H1 (cell line): Measurements from ENCODE around the gene ACAD10. TPM values are rescaled to one million over a fixed set of nuclear protein-coding genes. Genes with fewer than 3 reads are reported as not detected.

Experiments
- CTCF ChIA-PET: fragments of 300-600 bp; sonication (Branson Sonifier 250); formaldehyde crosslinking; loops from one replicate; lab custom pipeline; 2021; ENCODE audit not compliant: partially characterized antibody; lab: Charles Lee
- POLR2A ChIA-PET: fragments of 300-600 bp; sonication (Branson Sonifier 250); formaldehyde crosslinking; loops from one replicate; lab custom pipeline; 2021; ENCODE audit warnings: inconsistent platforms; ENCODE audit not compliant: partially characterized antibody; lab: Charles Lee
- DNase-seq, 2 experiments: peaks; one replicate each; pipeline versions ENCODE4 v3.0.0 to v3.0.0-alpha.2; 2010 to 2022; ENCODE audit warnings: low spot score in 2 of 2, low read depth in 1 of 2, mixed read lengths in 1 of 2
- FAIRE-seq: peaks from 2 replicates; lab custom pipeline; 2011; peaks lifted over from hg19 to GRCh38; lab: Jason Lieb, UNC
- H2AFZ ChIP-seq: 2 replicates; pipeline ENCODE4 v1.8.1; 2012; ENCODE audit warnings: low read length, inconsistent platforms
- H2AK5ac ChIP-seq: 2 replicates; pipeline ENCODE4 v1.6.1; 2013; ENCODE audit warnings: low read depth, low read length
- H2BK120ac ChIP-seq: replicated peaks from 2 replicates; pipeline ENCODE3; 2013; ENCODE audit warnings: low read depth, low read length, inconsistent platforms
- H2BK12ac ChIP-seq: 2 replicates; pipeline ENCODE4 v1.6.1; 2013; ENCODE audit warnings: low read depth, low read length
- H2BK15ac ChIP-seq: 2 replicates; pipeline ENCODE4 v1.6.1; 2013; ENCODE audit warnings: low read length
- H2BK20ac ChIP-seq: 2 replicates; pipeline ENCODE4 v1.6.1; 2013; ENCODE audit warnings: low read length
- H2BK5ac ChIP-seq: 2 replicates; pipeline ENCODE4 v1.6.1; 2013; ENCODE audit warnings: low read depth, low read length
- H3K14ac ChIP-seq: 2 replicates; pipeline ENCODE4 v1.6.1; 2013; ENCODE audit warnings: inconsistent platforms; ENCODE audit not compliant: insufficient read length
- H3K18ac ChIP-seq: 2 replicates; pipeline ENCODE4 v1.6.1; 2013; ENCODE audit warnings: low read length; ENCODE audit errors: extremely low read depth
- H3K23ac ChIP-seq: 2 replicates; pipeline ENCODE4 v1.6.1; 2013; ENCODE audit warnings: inconsistent platforms; ENCODE audit not compliant: insufficient read length
- H3K23me2 ChIP-seq: 2 replicates; pipeline ENCODE4 v1.6.1; 2013; ENCODE audit warnings: low read depth, low read length
- H3K27ac ChIP-seq: 2 replicates; pipeline ENCODE4 v1.6.1; 2011; ENCODE audit warnings: low read depth, low read length, inconsistent platforms
- H3K27me3 ChIP-seq, 4 experiments: replicated peaks in 1 of 4; 1 replicate in 1 of 4; 2 replicates in 3 of 4; pipeline versions ENCODE4 v1.6.1 to v1.8.1; 2011 to 2013; ENCODE audit warnings: low read length in 3 of 4, mild to moderate bottlenecking in 3 of 4, inconsistent platforms in 2 of 4, mixed read lengths in 2 of 4, moderate library complexity in 1 of 4; ENCODE audit not compliant: control insufficient read depth in 3 of 4, insufficient read depth in 3 of 4; ENCODE audit errors: extremely low read depth in 1 of 4
- H3K36me3 ChIP-seq, 4 experiments: 2 replicates each; pipeline versions ENCODE4 v1.6.1 to v1.8.1; 2011 to 2013; ENCODE audit warnings: mild to moderate bottlenecking in 4 of 4, low read length in 3 of 4, moderate library complexity in 2 of 4, control low read depth in 1 of 4, inconsistent platforms in 1 of 4; ENCODE audit not compliant: insufficient read depth in 4 of 4, control insufficient read depth in 2 of 4
- H3K4ac ChIP-seq: replicated peaks from 2 replicates; pipeline ENCODE3; 2013; ENCODE audit warnings: low read length, low read depth, mixed read lengths, inconsistent platforms; ENCODE audit not compliant: insufficient read length
- H3K4me1 ChIP-seq, 4 experiments: replicated peaks in 1 of 4; 1 replicate in 1 of 4; 2 replicates in 3 of 4; pipeline versions ENCODE4 v1.6.1 to v1.8.1; 2011 to 2013; ENCODE audit warnings: low read length in 3 of 4, inconsistent platforms in 2 of 4, mixed read lengths in 1 of 4; ENCODE audit not compliant: insufficient read depth in 4 of 4, control insufficient read depth in 3 of 4
- H3K4me2 ChIP-seq, 2 experiments: 2 replicates each; pipeline versions ENCODE4 v1.6.1 to v1.8.1; 2011 to 2013; ENCODE audit warnings: low read depth in 2 of 2, low read length in 2 of 2, control low read depth in 1 of 2, inconsistent platforms in 1 of 2, mild to moderate bottlenecking in 1 of 2; ENCODE audit not compliant: insufficient read depth in 1 of 2
- H3K4me3 ChIP-seq, 4 experiments: fragments of 200-600, 300-600 bp in 1 of 4; sonication (generic), shearing (Covaris generic), sonication (Bioruptor Twin) in 1 of 4; 2 replicates each; pipeline versions ENCODE4 v1.5.1 to v1.8.1; 2011 to 2016; ENCODE audit warnings: low read length in 4 of 4, low read depth in 3 of 4, control low read depth in 2 of 4, inconsistent platforms in 2 of 4, mild to moderate bottlenecking in 2 of 4, mixed read lengths in 1 of 4, moderate library complexity in 1 of 4; ENCODE audit not compliant: insufficient read depth in 2 of 4; ENCODE audit errors: extremely low read depth in 1 of 4
- H3K56ac ChIP-seq: replicated peaks from 2 replicates; pipeline ENCODE3; 2013; ENCODE audit warnings: low read depth, mild to moderate bottlenecking, mixed read lengths, low read length, inconsistent platforms; ENCODE audit not compliant: insufficient read length
- H3K79me1 ChIP-seq: 2 replicates; pipeline ENCODE4 v1.6.1; 2013; ENCODE audit warnings: low read depth, low read length, control low read depth
- H3K79me2 ChIP-seq, 2 experiments: 2 replicates each; pipeline versions ENCODE4 v1.6.1 to v1.8.1; 2012 to 2013; ENCODE audit warnings: low read length in 2 of 2, mild to moderate bottlenecking in 2 of 2, inconsistent platforms in 1 of 2; ENCODE audit not compliant: insufficient read depth in 2 of 2, control insufficient read depth in 1 of 2
- H3K9ac ChIP-seq, 4 experiments: replicated peaks in 1 of 4; 1 replicate in 1 of 4; 2 replicates in 3 of 4; pipeline versions ENCODE4 v1.6.1 to v1.8.1; 2011 to 2013; ENCODE audit warnings: low read depth in 3 of 4, low read length in 3 of 4, control low read depth in 2 of 4, mild to moderate bottlenecking in 2 of 4, moderate library complexity in 2 of 4, inconsistent platforms in 1 of 4; ENCODE audit errors: extremely low read depth in 1 of 4
- H3K9me3 ChIP-seq, 2 experiments: 2 replicates each; pipeline versions ENCODE4 v1.6.1 to v1.8.1; 2012 to 2013; ENCODE audit warnings: mild to moderate bottlenecking in 2 of 2, moderate library complexity in 2 of 2, control low read depth in 1 of 2, inconsistent platforms in 1 of 2, low read depth in 1 of 2, low read length in 1 of 2, mixed read lengths in 1 of 2; ENCODE audit not compliant: insufficient read depth in 2 of 2
- H4K20me1 ChIP-seq, 2 experiments: replicated peaks in 1 of 2; 2 replicates each; pipeline versions ENCODE3 to v1.8.1; 2011 to 2013; ENCODE audit warnings: inconsistent platforms in 2 of 2, low read length in 2 of 2, mild to moderate bottlenecking in 1 of 2; ENCODE audit not compliant: insufficient read depth in 2 of 2, control insufficient read depth in 1 of 2
- H4K5ac ChIP-seq: 2 replicates; pipeline ENCODE4 v1.6.1; 2013; ENCODE audit warnings: low read length, low read depth, mixed read lengths, inconsistent platforms; ENCODE audit not compliant: insufficient read length
- H4K8ac ChIP-seq: 2 replicates; pipeline ENCODE4 v1.8.0; 2013; ENCODE audit warnings: mild to moderate bottlenecking, moderate library complexity, low read length, inconsistent platforms; ENCODE audit not compliant: insufficient read depth; ENCODE audit errors: extremely low read depth
- H4K91ac ChIP-seq: replicated peaks from 2 replicates; pipeline ENCODE3; 2013; ENCODE audit warnings: low read length, mixed read lengths, inconsistent platforms; ENCODE audit not compliant: insufficient read length
- BACH1 ChIP-seq: IDR thresholded peaks from 2 replicates; pipeline ENCODE4 v1.6.1; 2012; ENCODE audit warnings: low read length, improper control_type of control experiment
- E2F6 ChIP-seq: IDR thresholded peaks from 2 replicates; pipeline ENCODE4 v1.6.1; 2012; ENCODE audit warnings: inconsistent platforms
- EZH2 ChIP-seq: fragments of 200-600 bp; sonication (generic); IDR thresholded peaks from 2 replicates; pipeline ENCODE4 v1.7.1; 2012; ENCODE audit warnings: low read depth, mild to moderate bottlenecking, moderate library complexity, low read length, inconsistent platforms; ENCODE audit not compliant: severe bottlenecking
- HDAC2 ChIP-seq, 2 experiments: fragments of 300-600 bp in 1 of 2; sonication (generic) in 1 of 2; IDR thresholded peaks; 2 replicates each; pipeline ENCODE4 v1.6.1; 2011 to 2012; ENCODE audit warnings: low read depth in 2 of 2, low read length in 2 of 2, mild to moderate bottlenecking in 2 of 2, moderate library complexity in 2 of 2, borderline replicate concordance in 1 of 2, inconsistent platforms in 1 of 2
- KDM5A ChIP-seq: fragments of 200-600 bp; IDR thresholded peaks from 2 replicates; pipeline ENCODE4 v1.7.1; 2012; ENCODE audit warnings: mild to moderate bottlenecking, low read length, inconsistent platforms, mixed read lengths
- POLR2AphosphoS5 ChIP-seq: IDR thresholded peaks from 2 replicates; pipeline ENCODE4 v1.6.1; 2011; ENCODE audit warnings: low read depth, low read length
- POU5F1 ChIP-seq: IDR thresholded peaks from 2 replicates; pipeline ENCODE4 v1.6.1; 2011; ENCODE audit warnings: low read depth, mild to moderate bottlenecking, low read length, moderate library complexity
- SAP30 ChIP-seq: fragments of 300-600 bp; sonication (generic); IDR thresholded peaks from 2 replicates; pipeline ENCODE4 v1.7.1; 2012; ENCODE audit warnings: low read length, moderate library complexity, mild to moderate bottlenecking, inconsistent platforms; ENCODE audit not compliant: insufficient read depth, insufficient replicate concordance
- SP1 ChIP-seq: IDR thresholded peaks from 2 replicates; pipeline ENCODE4 v1.6.1; 2011; ENCODE audit warnings: low read depth, low read length
- SP4 ChIP-seq: IDR thresholded peaks from 2 replicates; pipeline ENCODE4 v1.6.1; 2012; ENCODE audit warnings: low read length, inconsistent platforms
- SRF ChIP-seq: IDR thresholded peaks from 2 replicates; pipeline ENCODE4 v1.6.1; 2011; ENCODE audit warnings: mild to moderate bottlenecking, low read depth, low read length, moderate library complexity
- WGBS, 2 experiments: shearing (Covaris generic) in 1 of 2; methylation state at CpG; one replicate each; pipeline versions ENCODE4 v1.1.6 to v1.1.7; 2013 to 2015; ENCODE audit warnings: low lambda C conversion rate in 2 of 2, mixed read lengths in 2 of 2, inconsistent platforms in 1 of 2, low coverage in 1 of 2, missing lambda C conversion rate in 1 of 2; ENCODE audit not compliant: insufficient replicate concordance in 2 of 2, insufficient coverage in 1 of 2, insufficient read length in 1 of 2; ENCODE audit errors: extremely low coverage in 1 of 2, missing lambda C conversion rate in 1 of 2; 5-methylcytosine and 5-hydroxymethylcytosine counted together
- polyA plus RNA-seq, 7 experiments: library from polyadenylated mRNA; depleted of rRNA in 3 of 7; stranded (reverse) in 5 of 7; unstranded in 2 of 7; fragments of >200 nt in 5 of 7; fragments of 200-250 nt in 2 of 7; gene quantifications; 1 replicate in 5 of 7; 2 replicates in 1 of 7; 4 replicates in 1 of 7; pipeline versions ENCODE4 v1.2.1 to v1.2.3, GENCODE V29; 2011 to 2013; ENCODE audit warnings: missing spikeins in 2 of 7, mixed read lengths in 2 of 7
- total RNA-seq: library from RNA; stranded (reverse); fragmentation: NEBNext Ultra II Directional; extraction: Animal tissue kit (Norgen Biotek cat#: 25700); gene quantifications from 2 replicates; pipeline ENCODE4 v1.2.1, GENCODE V29; 2021

ACAD10 gene
- total and polyA plus RNA-seq, 2 of the 8 experiments (the other 6 are each of a cell fraction or from before 2014, with no cell fraction given) = 17.3 to 23.3 TPM

GRCh38 chr12:111777345-111778045 lies 91.6 kb downstream of the ACAD10 start:
- WGBS, 2 experiments = 90% methylated on average over 16 of the region's 16 CpGs; no CpG with 5 or more reads in 1 of the 2 experiments
- no peaks in the 10 kb centered on the region; a peak in 1 of 4 replicates for H3K79me2 ChIP-seq
- H2BK120ac ChIP-seq = no peak overlapping the region
- no peak overlapping the region for H3K4me2 ChIP-seq
- no peak overlapping the region for H3K23ac ChIP-seq
- no peak overlapping the region; the same call in 1 of the 2 replicates for H2BK5ac ChIP-seq
- no peak overlapping the region for H3K56ac ChIP-seq
- no peaks in the 10 kb centered on the region for H3K23me2 ChIP-seq
- H4K8ac ChIP-seq = no peak overlapping the region
- H2BK20ac ChIP-seq = no peak overlapping the region
- H4K20me1 ChIP-seq = peaks cover 0 to 3% of the 10 kb centered on the region in 2 experiments
- no peak overlapping the region for H2AFZ ChIP-seq
- H4K5ac ChIP-seq = no peak overlapping the region
- no peak overlapping the region for H3K14ac ChIP-seq
- no peaks in the 10 kb centered on the region for H3K27me3 ChIP-seq
- H2AK5ac ChIP-seq = no peak overlapping the region
- H3K4ac ChIP-seq = no peak overlapping the region
- ChIA-PET POLR2A (interaction anchor here (0.9 to 3.4 kb wide), 3 partner anchors 10 to 25 kb away, joined by 3 to 21 read pairs (median 4); partner anchors contain the start of gene ALDH2), CTCF (interaction anchor here (1.1 kb wide), 1 partner anchor 35 kb away, joined by 7 read pairs; no protein-coding TSS in a partner anchor)
- no peak overlapping the region for H2BK15ac ChIP-seq
- peaks cover 2% of the 10 kb centered on the region; the same call in 1 of the 2 replicates for H3K79me1 ChIP-seq
- no peak overlapping the region for H3K9ac ChIP-seq
- no peak for DNase-seq
- no peak overlapping the region for H3K27ac ChIP-seq
- no peak overlapping the region for H2BK12ac ChIP-seq
- H3K4me3 ChIP-seq = no peak overlapping the region
- no peak overlapping the region for H4K91ac ChIP-seq
- H3K9me3 ChIP-seq = peaks cover 0 to 2% of the 10 kb centered on the region in 2 experiments; a peak in 1 of 4 replicates
- H3K36me3 ChIP-seq = no peaks in the 10 kb centered on the region; a peak in 1 of 8 replicates
- H3K4me1 ChIP-seq = peaks cover 0 to 3% (median 0%) of the 10 kb centered on the region in 4 experiments; a peak in 4 of 7 replicates
- no peak overlapping the region for H3K18ac ChIP-seq
- FAIRE-seq = no peak
- TF ChIP-seq HDAC2 (IDR thresholded peaks at IDR 0.05; ENCODE audit: borderline replicate concordance in 1 of 2, low read depth in 2 of 2, low read length in 2 of 2) (no peak), SRF (no peak), EZH2 (no peak), E2F6 (no peak), KDM5A (no peak), BACH1 (no peak), SP4 (no peak), SP1 (no peak), POLR2AphosphoS5 (no peak), SAP30 (no peak), POU5F1 (no peak)
